Measurements from ENCODE around the gene PIGN. TPM values are rescaled to one million over a fixed set of nuclear protein-coding genes. Genes with fewer than 3 reads are reported as not detected.

The PIGN gene
- total RNA-seq, 1 experiment from 2014 or later: 52.5 TPM

DNA sequence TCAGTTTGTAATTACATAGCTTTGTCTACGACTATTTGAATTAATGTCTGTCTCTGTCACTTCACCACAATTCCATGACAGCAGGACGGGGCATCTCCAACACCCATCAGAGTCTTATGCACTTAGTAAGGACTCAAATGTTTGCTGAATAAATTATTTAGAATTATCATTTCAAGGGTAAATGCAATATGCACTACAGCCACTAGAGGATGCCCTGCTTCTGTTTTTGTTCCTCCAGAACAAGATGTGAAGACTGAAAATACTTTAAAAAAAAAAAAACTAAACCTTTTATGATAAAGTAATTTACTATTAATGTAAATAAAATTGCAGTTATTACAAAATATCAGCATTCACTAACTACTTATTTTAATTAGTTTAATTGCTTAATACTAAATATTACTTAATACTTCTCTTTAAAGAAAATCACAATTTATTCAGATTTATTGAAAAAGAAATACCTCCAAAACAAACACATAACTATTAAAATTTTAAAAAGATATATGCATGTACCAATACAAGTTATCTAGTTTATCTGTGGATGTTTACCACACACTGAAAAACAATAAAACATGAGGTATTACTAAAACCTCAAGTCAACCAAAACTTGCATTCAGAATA is 3.2 kb downstream of the PIGN start:
- intact Hi-C loops (cut with micrococcal nuclease; ENCODE audit: unreplicated experiment): loop anchor here (1.0 to 2.0 kb wide), 2 partner anchors 66 to 237 kb away; no protein-coding TSS in a partner anchor
- no peaks in the 10 kb centered on the region for H3K27me3 Mint-ChIP-seq (ENCODE audit: unreplicated experiment)
- H3K4me1 Mint-ChIP-seq (ENCODE audit: low read depth, unreplicated experiment): peaks cover 26% of the 10 kb centered on the region
- H3K36me3 Mint-ChIP-seq (ENCODE audit: insufficient read depth, unreplicated experiment): peaks cover 36% of the 10 kb centered on the region
- CTCF ChIA-PET: interaction anchor here (1.5 kb wide), 1 partner anchor 65 kb away, joined by 4 read pairs; no protein-coding TSS in a partner anchor
- no peak overlapping the region for H3K4me3 Mint-ChIP-seq (ENCODE audit: low read depth, unreplicated experiment)
- BruUV-seq (replicated peaks): no TSS peak
- TF ChIP-seq, protein P1, sequence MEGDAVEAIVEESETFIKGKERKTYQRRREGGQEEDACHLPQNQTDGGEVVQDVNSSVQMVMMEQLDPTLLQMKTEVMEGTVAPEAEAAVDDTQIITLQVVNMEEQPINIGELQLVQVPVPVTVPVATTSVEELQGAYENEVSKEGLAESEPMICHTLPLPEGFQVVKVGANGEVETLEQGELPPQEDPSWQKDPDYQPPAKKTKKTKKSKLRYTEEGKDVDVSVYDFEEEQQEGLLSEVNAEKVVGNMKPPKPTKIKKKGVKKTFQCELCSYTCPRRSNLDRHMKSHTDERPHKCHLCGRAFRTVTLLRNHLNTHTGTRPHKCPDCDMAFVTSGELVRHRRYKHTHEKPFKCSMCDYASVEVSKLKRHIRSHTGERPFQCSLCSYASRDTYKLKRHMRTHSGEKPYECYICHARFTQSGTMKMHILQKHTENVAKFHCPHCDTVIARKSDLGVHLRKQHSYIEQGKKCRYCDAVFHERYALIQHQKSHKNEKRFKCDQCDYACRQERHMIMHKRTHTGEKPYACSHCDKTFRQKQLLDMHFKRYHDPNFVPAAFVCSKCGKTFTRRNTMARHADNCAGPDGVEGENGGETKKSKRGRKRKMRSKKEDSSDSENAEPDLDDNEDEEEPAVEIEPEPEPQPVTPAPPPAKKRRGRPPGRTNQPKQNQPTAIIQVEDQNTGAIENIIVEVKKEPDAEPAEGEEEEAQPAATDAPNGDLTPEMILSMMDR (IDR thresholded peaks at IDR 0.05; ENCODE audit: unreplicated experiment): peak; percentile 89
- peak; percentile 57 for DNase-seq
- H3K27ac Mint-ChIP-seq (ENCODE audit: unreplicated experiment): no peak overlapping the region
- no peaks in the 10 kb centered on the region for H3K9me3 Mint-ChIP-seq (ENCODE audit: low read depth, unreplicated experiment)

DNA sequence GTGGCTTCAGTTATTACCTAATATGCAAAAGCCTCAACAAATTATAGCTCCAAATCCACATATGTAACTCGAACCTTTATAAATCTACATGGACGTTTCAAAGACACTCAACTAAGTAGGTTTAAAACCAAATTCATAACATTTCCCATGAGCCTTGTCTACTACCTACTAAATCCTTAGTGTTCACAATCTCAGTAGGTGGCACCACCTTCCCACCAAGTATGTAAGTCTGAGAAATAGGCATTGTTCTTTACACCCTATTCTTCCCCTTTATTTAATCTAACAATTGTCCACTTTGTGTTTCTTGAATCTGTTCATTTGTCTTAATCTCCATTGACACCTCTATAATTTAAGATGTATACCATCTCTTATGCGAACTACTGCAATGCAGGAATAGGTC is 4.6 kb downstream of the PIGN start:
- TF ChIP-seq, protein P1 (IDR thresholded peaks at IDR 0.05; ENCODE audit: unreplicated experiment): no peak
- Mint-ChIP-seq H3K27me3 (ENCODE audit: unreplicated experiment) (no peaks in the 10 kb centered on the region), H3K9me3 (ENCODE audit: low read depth, unreplicated experiment) (no peaks in the 10 kb centered on the region), H3K4me3 (ENCODE audit: low read depth, unreplicated experiment) (no peak overlapping the region), H3K27ac (ENCODE audit: unreplicated experiment) (no peak overlapping the region), H3K4me1 (ENCODE audit: low read depth, unreplicated experiment) (peaks cover 26% of the 10 kb centered on the region), H3K36me3 (ENCODE audit: insufficient read depth, unreplicated experiment) (peaks cover 21% of the 10 kb centered on the region)
- intact Hi-C loops (cut with micrococcal nuclease; ENCODE audit: unreplicated experiment): no loop called here
- no peak for DNase-seq
- no TSS peak for BruUV-seq (replicated peaks)
- CTCF ChIA-PET: no interaction called here

- BruUV-seq (replicated peaks): no TSS peak
- CTCF ChIA-PET: interaction anchor here (0.6 kb wide), 1 partner anchor 327 kb away, joined by 3 read pairs; no protein-coding TSS in a partner anchor
- TF ChIP-seq, protein P1 (IDR thresholded peaks at IDR 0.05; ENCODE audit: unreplicated experiment): no peak
- H3K36me3 Mint-ChIP-seq (ENCODE audit: insufficient read depth, unreplicated experiment): no peaks in the 10 kb centered on the region
- no peaks in the 10 kb centered on the region for H3K27me3 Mint-ChIP-seq (ENCODE audit: unreplicated experiment)
- DNase-seq: no peak
- H3K9me3 Mint-ChIP-seq (ENCODE audit: low read depth, unreplicated experiment): no peaks in the 10 kb centered on the region
- intact Hi-C loops (cut with micrococcal nuclease; ENCODE audit: unreplicated experiment): no loop called here
- no peak overlapping the region for H3K4me3 Mint-ChIP-seq (ENCODE audit: low read depth, unreplicated experiment)
- peaks cover 34% of the 10 kb centered on the region for H3K4me1 Mint-ChIP-seq (ENCODE audit: low read depth, unreplicated experiment)
- no peak overlapping the region for H3K27ac Mint-ChIP-seq (ENCODE audit: unreplicated experiment)
Observed at GRCh38 chr18:62179213-62179612, 7.6 kb downstream of the PIGN start.

DNA sequence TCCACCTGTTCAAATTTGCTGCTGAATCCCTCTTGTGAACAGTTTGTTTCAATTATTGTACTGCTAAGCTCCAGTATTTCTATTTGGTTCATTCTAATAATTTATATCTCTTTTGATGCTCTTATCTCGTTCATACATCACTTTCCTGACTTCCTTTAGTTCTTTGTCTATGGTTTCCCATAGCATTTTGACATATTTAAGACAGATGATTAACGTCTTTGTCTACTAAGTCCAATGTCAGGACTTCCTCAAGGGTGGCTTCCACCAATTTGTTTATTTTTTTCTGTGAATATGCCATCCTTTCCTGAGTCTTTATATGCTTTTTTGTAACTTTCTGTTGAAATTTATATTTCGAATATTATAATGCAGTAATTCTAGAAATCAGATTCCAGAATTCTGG is 9.6 kb downstream of the PIGN start:
- intact Hi-C loops (cut with micrococcal nuclease; ENCODE audit: unreplicated experiment): no loop called here
- no peaks in the 10 kb centered on the region for H3K9me3 Mint-ChIP-seq (ENCODE audit: low read depth, unreplicated experiment)
- no TSS peak for BruUV-seq (replicated peaks)
- CTCF ChIA-PET: no interaction called here
- peaks cover 19% of the 10 kb centered on the region for H3K4me1 Mint-ChIP-seq (ENCODE audit: low read depth, unreplicated experiment)
- no peak overlapping the region for H3K27ac Mint-ChIP-seq (ENCODE audit: unreplicated experiment)
- DNase-seq: no peak
- H3K4me3 Mint-ChIP-seq (ENCODE audit: low read depth, unreplicated experiment): no peak overlapping the region
- H3K27me3 Mint-ChIP-seq (ENCODE audit: unreplicated experiment): no peaks in the 10 kb centered on the region
- TF ChIP-seq, protein P1 (IDR thresholded peaks at IDR 0.05; ENCODE audit: unreplicated experiment): no peak
- no peaks in the 10 kb centered on the region for H3K36me3 Mint-ChIP-seq (ENCODE audit: insufficient read depth, unreplicated experiment)
